ENCODE measurements around the gene ICOS.

- TF ChIP-seq CTCF (conservative IDR thresholded peaks at IDR 0.05) (no peak), EZH2 (IDR thresholded peaks at IDR 0.05; ENCODE audit: low read depth) (no peak)
Measured at GRCh38 chr2:203940039-203940438, 3.5 kb downstream of the ICOS start.

Data from PC-9 (cell line).